A549 treated with GW870086 at 1 μM for 4 hours (cell line): ENCODE data around the gene TMEM202. TPM values are rescaled to one million over a fixed set of nuclear protein-coding genes. Genes with fewer than 3 reads are reported as not detected.

Source experiments
- total RNA-seq: library from RNA; stranded (reverse); fragments of 200-300 nt; extraction: Qiagen RNA extraction; gene quantifications from 5 replicates; pipeline ENCODE4 v1.2.3, GENCODE V29; 2022; ENCODE audit warnings: low read depth

Gene TMEM202, protein sequence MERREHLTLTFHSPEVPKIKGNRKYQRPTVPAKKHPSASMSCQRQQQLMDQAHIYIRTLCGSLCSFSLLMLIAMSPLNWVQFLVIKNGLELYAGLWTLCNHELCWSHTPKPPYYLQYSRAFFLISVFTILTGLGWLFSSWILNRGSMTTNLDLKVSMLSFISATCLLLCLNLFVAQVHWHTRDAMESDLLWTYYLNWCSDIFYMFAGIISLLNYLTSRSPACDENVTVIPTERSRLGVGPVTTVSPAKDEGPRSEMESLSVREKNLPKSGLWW
- total RNA-seq = not detected in 5 replicates

GRCh38 chr15:72397796-72398588 is at the start of gene TMEM202:
TMEM202 (plus strand) TSS chr15:72398305; CDS start chr15:72398327, 22 bp downstream.

DNA sequence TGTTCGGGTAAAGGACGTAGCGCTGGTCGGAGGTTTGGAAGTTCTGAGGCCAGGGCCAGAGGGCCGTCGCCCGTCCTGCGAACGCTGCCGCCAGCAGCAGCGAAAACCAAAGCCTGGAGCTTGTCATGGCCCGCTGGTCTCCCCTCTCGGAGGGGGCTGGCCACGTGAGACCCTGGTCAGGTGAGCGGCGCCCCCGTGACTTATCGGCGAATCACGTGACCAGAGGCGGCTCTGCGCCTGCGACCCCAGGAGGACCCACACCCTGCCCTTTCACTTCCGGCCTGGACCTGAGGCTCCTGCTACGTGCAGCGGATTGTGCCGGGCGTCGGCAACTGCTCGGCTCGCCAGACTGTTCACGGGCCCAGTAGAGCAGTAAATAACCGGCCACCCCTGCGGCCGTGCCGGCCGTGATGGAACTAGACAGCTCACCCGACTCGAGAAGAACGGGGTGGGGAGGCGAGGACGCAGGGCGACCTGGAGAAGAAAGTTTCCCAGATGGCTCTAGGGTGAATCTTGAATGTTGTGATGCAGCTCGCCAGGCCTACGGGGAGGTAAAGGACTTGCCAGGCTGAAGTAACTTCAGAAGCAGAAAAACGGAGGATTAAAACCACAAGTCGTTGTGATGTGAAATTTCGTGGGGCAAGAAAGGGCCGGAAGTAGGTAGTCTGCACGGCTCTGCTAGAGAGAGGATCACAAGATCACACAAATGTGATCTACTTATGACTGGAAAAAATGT is 22.1 kb upstream of the TMEM202 start, which contains the start of gene HEXA:
Gene HEXA (minus strand): TSS at position 169 of the 736 bp plus-strand sequence. CDS start 42 bp downstream, at position 127.

Other genes starting within 250 kb of the TMEM202 start
- 0.07 to 0.21 TPM (median 0.17 TPM) in 3 of 5 replicates, not detected in the others for gene GRAMD2A, start 200.5 kb upstream of the TMEM202 start, total RNA-seq
- 2,891 to 3,252 TPM (median 3,147 TPM) in 5 replicates for gene PKM, start 167.1 kb upstream of the TMEM202 start, total RNA-seq
- 48.2 to 63.2 TPM (median 62.4 TPM) in 5 replicates for gene PARP6, start 125.8 kb upstream of the TMEM202 start, total RNA-seq
- gene CELF6, start 78.1 kb upstream of the TMEM202 start, total RNA-seq = 0.11 to 0.24 TPM (median 0.16 TPM) in 5 replicates
- gene HEXA, start 22.3 kb upstream of the TMEM202 start, total RNA-seq = 131 to 157 TPM (median 152 TPM) in 5 replicates
- 48.5 to 79.2 TPM (median 73.8 TPM) in 5 replicates for gene ARIH1, start 76.0 kb downstream of the TMEM202 start, total RNA-seq